HepG2 (cell line): ENCODE results near the gene CSNK1D. TPM values are rescaled to one million over a fixed set of nuclear protein-coding genes. Genes with fewer than 3 reads are reported as not detected.

ENCODE experiments used
- ARID2 ChIP-seq: sonication (generic); formaldehyde crosslinking; IDR thresholded peaks from 2 replicates; pipeline ENCODE4 v1.8.1; 2022; ENCODE audit warnings: mild to moderate bottlenecking, missing genetic modification reagents, borderline replicate concordance
- E2F5 ChIP-seq: sonication (generic); formaldehyde crosslinking; conservative IDR thresholded peaks from 2 replicates; pipeline ENCODE4 v1.4.0; 2020; ENCODE audit warnings: missing genetic modification reagents
- KDM5A ChIP-seq: fragments of 200-600 bp; sonication (generic); IDR thresholded peaks from 2 replicates; pipeline ENCODE4 v1.7.0; 2018; ENCODE audit warnings: antibody characterized with exemption, mild to moderate bottlenecking, low read length, borderline replicate concordance
- NCOA5 ChIP-seq: sonication (generic); formaldehyde crosslinking; IDR thresholded peaks from 2 replicates; pipeline ENCODE4 v1.4.0; 2020; ENCODE audit warnings: missing genetic modification reagents
- RAD21 ChIP-seq: fragments of 450-650 bp; formaldehyde crosslinking; IDR thresholded peaks from 2 replicates; pipeline ENCODE4 v1.5.0; 2020; ENCODE audit warnings: mild to moderate bottlenecking
- TBX3 ChIP-seq: fragments of 450-650 bp; IDR thresholded peaks from 2 replicates; pipeline ENCODE4 v1.6.1; 2017; ENCODE audit warnings: antibody characterized with exemption, mild to moderate bottlenecking, inconsistent platforms, borderline replicate concordance
- ZFP90 ChIP-seq: sonication (generic); formaldehyde crosslinking; IDR thresholded peaks from 2 replicates; pipeline ENCODE4 v1.8.0; 2022; ENCODE audit warnings: missing genetic modification reagents, mild to moderate bottlenecking, inconsistent platforms, borderline replicate concordance
- ZNF12 ChIP-seq: sonication (generic); formaldehyde crosslinking; IDR thresholded peaks from 2 replicates; pipeline ENCODE4 v1.5.0; 2020; ENCODE audit warnings: missing genetic modification reagents
- ZNF121 ChIP-seq: sonication (generic); formaldehyde crosslinking; IDR thresholded peaks from 2 replicates; pipeline ENCODE4 v1.5.0; 2020; ENCODE audit warnings: mild to moderate bottlenecking, missing genetic modification reagents
- ZNF180 ChIP-seq: sonication (generic); formaldehyde crosslinking; IDR thresholded peaks from 2 replicates; pipeline ENCODE4 v1.4.0; 2020; ENCODE audit warnings: low read depth, missing genetic modification reagents, borderline replicate concordance
- ZNF225 ChIP-seq: sonication (generic); formaldehyde crosslinking; IDR thresholded peaks from 2 replicates; pipeline ENCODE4 v1.4.0; 2020; ENCODE audit warnings: mild to moderate bottlenecking, missing genetic modification reagents
- ZNF234 ChIP-seq: sonication (generic); formaldehyde crosslinking; conservative IDR thresholded peaks from 2 replicates; pipeline ENCODE4 v1.5.1; 2020; ENCODE audit warnings: mild to moderate bottlenecking, missing genetic modification reagents
- polyA plus RNA-seq, 8 experiments: library from polyadenylated mRNA; depleted of rRNA in 3 of 8; stranded (reverse) in 7 of 8; unstranded in 1 of 8; fragments of >200 nt; fragmentation: Illumina TruSeq in 4 of 8; extraction: Trizol in 4 of 8; gene quantifications; 2 replicates each; pipeline versions ENCODE4 v1.2.1 to v1.2.3, GENCODE V29; 2011 to 2016; ENCODE audit warnings: low read depth in 4 of 8, missing spikeins in 1 of 8, mixed read lengths in 1 of 8; ENCODE audit not compliant: insufficient read depth in 1 of 8
- total RNA-seq, 5 experiments: library from RNA; depleted of rRNA; stranded (reverse); fragments of >200 nt; fragmentation: Illumina TruSeq; extraction: Trizol; gene quantifications; 2 replicates each; pipeline ENCODE4 v1.2.3, GENCODE V29; 2016; ENCODE audit warnings: low read depth in 1 of 5

Gene CSNK1D
- total and polyA plus RNA-seq, 2 of the 13 experiments (the other 11 are each of a cell fraction or from before 2014, with no cell fraction given) = 31.5 to 128 TPM

- TF ChIP-seq ZNF225 (CRISPR knock-in tag) = no peak; the same call in none of the 2 replicates
- TF ChIP-seq ZFP90 = peak; percentile 54; the same call in 1 of the 2 replicates
- no peak for TF ChIP-seq NCOA5 (CRISPR knock-in tag)
- no peak for TF ChIP-seq E2F5 (CRISPR knock-in tag)
- peak; percentile 76; the same call in 1 of the 2 replicates for TF ChIP-seq ZNF180 (CRISPR knock-in tag)
- no peak for TF ChIP-seq TBX3
- no peak for TF ChIP-seq ZNF121 (CRISPR knock-in tag)
- peak; percentile 50; the same call in 1 of the 2 replicates for TF ChIP-seq KDM5A
- TF ChIP-seq RAD21 (CRISPR knock-in tag) = peak; percentile 77
- TF ChIP-seq ARID2 (CRISPR knock-in tag) = 0 out of 2 replicates have a peak, but pooled peaks have one; percentile 65
- TF ChIP-seq ZNF12 (CRISPR knock-in tag) = no peak
- TF ChIP-seq ZNF234 (CRISPR knock-in tag) = no peak
- TF ChIP-seq, all 625 proteins: peak for 360
Observed at GRCh38 chr17:82273327-82274133, at the start of gene CSNK1D (continued).
